Peyer's patch (tissue), 4 donors: ENCODE measurements around the gene KATNAL1.

Source experiments
- POLR2A ChIP-seq, 2 donors: fragments of 450-650 bp; IDR thresholded peaks; one replicate each; pipeline ENCODE4 v1.5.1; 2017; ENCODE audit warnings: antibody characterized with exemption in 2 of 2, mild to moderate bottlenecking in 2 of 2, moderate library complexity in 2 of 2
- TF ChIP-seq, protein P1 (sequence below), 6 experiments: fragments of 450-650 bp in 4 of 6; fragments of 200-600 bp in 2 of 6; sonication (generic) in 1 of 6; IDR thresholded peaks; one replicate each; pipeline ENCODE4 v1.5.1; 2017 to 2019; ENCODE audit warnings: antibody characterized with exemption in 6 of 6, mild to moderate bottlenecking in 3 of 6, moderate library complexity in 1 of 6

DNA sequence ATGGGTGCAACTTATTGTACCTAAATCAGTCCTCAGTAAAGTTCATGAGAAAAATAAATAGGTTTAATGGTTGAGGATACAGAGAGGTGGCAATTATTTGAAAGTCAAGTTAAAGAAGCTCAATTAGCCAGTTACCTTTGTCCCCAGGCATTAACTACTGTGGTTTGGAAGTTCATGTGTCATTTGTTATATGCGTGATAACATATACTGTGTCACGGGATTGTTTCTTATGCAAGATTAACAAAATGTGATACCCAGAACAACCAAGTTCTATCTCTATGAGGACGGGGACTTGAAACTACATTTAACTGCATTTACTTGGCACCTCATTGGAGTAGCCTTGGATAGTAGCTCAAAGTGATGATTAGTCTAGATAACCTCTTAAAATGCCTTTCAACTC is 13.9 kb upstream of the KATNAL1 start:
- TF ChIP-seq POLR2A (IDR thresholded peaks at IDR 0.05), result no peak
- TF ChIP-seq, protein P1, sequence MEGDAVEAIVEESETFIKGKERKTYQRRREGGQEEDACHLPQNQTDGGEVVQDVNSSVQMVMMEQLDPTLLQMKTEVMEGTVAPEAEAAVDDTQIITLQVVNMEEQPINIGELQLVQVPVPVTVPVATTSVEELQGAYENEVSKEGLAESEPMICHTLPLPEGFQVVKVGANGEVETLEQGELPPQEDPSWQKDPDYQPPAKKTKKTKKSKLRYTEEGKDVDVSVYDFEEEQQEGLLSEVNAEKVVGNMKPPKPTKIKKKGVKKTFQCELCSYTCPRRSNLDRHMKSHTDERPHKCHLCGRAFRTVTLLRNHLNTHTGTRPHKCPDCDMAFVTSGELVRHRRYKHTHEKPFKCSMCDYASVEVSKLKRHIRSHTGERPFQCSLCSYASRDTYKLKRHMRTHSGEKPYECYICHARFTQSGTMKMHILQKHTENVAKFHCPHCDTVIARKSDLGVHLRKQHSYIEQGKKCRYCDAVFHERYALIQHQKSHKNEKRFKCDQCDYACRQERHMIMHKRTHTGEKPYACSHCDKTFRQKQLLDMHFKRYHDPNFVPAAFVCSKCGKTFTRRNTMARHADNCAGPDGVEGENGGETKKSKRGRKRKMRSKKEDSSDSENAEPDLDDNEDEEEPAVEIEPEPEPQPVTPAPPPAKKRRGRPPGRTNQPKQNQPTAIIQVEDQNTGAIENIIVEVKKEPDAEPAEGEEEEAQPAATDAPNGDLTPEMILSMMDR (IDR thresholded peaks at IDR 0.05), result no peak
